C4-2B (cell line): ENCODE measurements around the gene AKAP11.

Experiments
- H3K27ac ChIP-seq: fragments of 450-650 bp; 2 replicates; pipeline ENCODE4 v1.5.1; 2017
- CTCF ChIP-seq: fragments of 450-650 bp; conservative IDR thresholded peaks from 2 replicates; pipeline ENCODE4 v1.5.1; 2017; ENCODE audit warnings: mild to moderate bottlenecking
- ZFX ChIP-seq: fragments of 450-650 bp; IDR thresholded peaks from 2 replicates; pipeline ENCODE4 v1.6.1; 2017

Gene AKAP11

GRCh38 chr13:42239644-42240043 lies 32.3 kb upstream of the AKAP11 start:
- no peak overlapping the region for H3K27ac ChIP-seq
- TF ChIP-seq CTCF (no peak), ZFX (no peak)

DNA sequence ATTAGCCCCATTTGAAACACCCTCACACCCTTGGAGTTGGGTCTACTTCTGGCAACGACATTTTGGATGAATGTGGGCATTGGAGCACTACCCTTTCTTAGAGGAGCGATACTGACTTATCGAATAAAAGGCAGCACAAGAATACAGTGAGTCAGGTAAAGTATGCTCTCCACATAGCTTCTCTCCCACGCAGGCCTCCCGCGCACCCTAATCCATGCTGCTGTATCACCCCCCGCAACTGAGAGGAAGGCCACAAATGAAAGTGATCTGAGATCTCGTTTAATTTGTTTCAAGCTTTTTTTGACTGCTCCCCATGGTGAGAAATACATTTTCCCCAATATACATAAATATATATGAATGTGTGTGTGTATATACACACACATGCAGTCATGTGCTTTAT lies 25.4 kb upstream of the AKAP11 start:
- no peak for TF ChIP-seq CTCF
- TF ChIP-seq ZFX = no peak
- no peak overlapping the region for H3K27ac ChIP-seq

DNA sequence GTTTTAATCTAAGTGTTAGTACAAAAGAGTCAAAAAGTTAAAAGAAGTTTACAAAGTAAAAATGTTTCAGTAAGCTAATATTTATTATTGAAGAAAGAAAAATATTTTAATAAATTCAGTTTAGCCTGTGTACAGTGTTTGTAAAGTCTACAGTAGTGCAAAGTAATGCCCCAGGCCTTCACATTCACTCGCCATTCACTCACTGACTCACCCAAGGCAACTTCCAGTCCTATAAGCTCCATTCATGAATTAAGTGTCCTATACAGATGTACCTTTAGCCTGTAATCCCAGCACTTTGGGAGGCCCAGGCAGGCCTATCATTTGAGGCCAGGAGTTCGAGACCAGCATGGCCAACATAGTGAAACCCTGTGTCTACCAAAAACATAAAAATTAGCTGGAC lies 24.1 kb upstream of the AKAP11 start:
- TF ChIP-seq CTCF = no peak
- TF ChIP-seq ZFX = no peak
- H3K27ac ChIP-seq = no peak overlapping the region

DNA sequence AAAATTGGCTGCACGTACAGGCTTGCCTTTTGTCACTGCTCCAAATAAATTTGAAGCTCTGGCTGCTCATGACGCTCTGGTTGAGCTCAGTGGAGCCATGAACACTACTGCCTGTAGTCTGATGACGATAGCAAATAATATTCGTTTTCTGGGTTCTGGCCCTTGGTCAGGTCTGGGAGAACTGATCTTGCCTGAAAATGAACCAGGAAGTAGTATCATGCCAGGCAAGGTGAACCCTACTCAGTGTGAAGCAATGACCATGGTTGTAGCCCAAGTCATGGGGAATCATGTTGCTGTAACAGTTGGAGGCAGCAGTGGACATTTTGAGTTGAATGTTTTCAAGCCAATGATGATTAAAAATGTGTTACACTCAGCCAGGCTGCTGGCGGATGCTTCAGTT lies 16.1 kb upstream of the AKAP11 start:
- H3K27ac ChIP-seq = no peak overlapping the region
- TF ChIP-seq ZFX = no peak

DNA sequence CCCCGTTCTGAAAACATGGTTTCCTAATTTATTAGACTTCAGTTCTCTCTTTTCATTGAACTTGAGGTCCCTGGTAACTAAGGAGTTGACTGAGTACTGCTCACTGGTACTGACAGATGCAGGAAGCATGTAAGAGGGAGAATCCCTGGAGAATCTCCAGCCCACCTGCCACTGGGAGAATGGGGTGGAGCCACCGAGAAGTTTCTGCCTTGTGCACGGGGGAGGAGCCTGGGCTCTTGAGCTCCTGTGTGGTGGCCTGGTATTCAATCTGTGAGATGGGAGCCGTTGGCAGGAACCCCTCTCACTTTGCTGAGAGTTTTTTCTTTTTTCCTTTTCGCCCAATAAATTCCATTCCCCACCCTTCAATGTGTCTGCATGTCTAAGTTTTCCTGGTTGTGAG lies 13.2 kb upstream of the AKAP11 start:
- H3K27ac ChIP-seq = no peak overlapping the region
- no peak for TF ChIP-seq ZFX

- TF ChIP-seq ZFX (no peak), CTCF (no peak)
Observed at GRCh38 chr13:42259515-42259914, 12.4 kb upstream of the AKAP11 start.

DNA sequence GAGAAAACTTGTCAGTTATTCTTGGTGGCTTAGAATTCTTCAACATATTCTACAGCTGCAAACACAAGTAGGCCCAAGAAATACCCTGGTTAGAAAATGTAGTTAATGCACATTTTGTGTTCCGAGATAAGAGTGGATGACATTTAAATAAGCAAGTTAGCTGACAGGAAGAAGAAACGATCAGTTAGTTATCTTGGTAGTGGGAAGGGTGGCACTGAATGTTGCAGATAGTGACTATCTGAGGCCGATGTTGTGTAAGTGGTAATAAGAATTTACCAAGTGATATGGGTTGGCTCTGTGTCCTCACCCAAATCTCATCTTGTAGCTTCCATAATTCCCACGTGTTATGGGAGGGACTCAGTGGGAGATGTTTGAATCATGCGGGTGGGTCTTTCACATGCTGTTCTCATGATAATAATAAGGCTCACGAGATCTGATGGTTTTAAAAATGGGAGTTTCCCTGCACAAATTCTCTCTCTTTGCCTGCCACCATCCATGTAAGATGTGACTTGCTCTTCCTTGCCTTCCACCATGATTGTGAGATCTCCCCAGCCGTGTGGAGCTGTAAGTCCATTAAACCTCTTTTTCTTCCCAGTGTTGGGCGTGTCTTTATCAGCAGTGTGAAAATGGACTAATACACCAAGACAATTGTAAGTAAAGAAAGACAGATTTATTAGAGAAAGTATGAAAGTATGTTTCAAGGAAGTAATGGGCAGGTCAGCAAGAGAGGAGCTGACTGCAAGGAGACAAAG lies 10.9 kb upstream of the AKAP11 start:
- H3K27ac ChIP-seq = no peak overlapping the region
- TF ChIP-seq ZFX (no peak), CTCF (no peak)

More at GRCh38 chr13:42259515-42259914, 12.4 kb upstream of the AKAP11 start:
- H3K27ac ChIP-seq = no peak overlapping the region

GRCh38 chr13:42266473-42266872 lies 5.5 kb upstream of the AKAP11 start:
- H3K27ac ChIP-seq = no peak overlapping the region
- TF ChIP-seq ZFX (no peak), CTCF (no peak)
